ENCODE measurements around the gene PTPRG. TPM values are rescaled to one million over a fixed set of nuclear protein-coding genes. Genes with fewer than 3 reads are reported as not detected.
A peak's percentile ranks its signal among the peaks of the same experiment; 100 is the strongest.

Gene PTPRG
- total and polyA plus RNA-seq, 2 donors: 3.9 to 4.1 TPM

DNA sequence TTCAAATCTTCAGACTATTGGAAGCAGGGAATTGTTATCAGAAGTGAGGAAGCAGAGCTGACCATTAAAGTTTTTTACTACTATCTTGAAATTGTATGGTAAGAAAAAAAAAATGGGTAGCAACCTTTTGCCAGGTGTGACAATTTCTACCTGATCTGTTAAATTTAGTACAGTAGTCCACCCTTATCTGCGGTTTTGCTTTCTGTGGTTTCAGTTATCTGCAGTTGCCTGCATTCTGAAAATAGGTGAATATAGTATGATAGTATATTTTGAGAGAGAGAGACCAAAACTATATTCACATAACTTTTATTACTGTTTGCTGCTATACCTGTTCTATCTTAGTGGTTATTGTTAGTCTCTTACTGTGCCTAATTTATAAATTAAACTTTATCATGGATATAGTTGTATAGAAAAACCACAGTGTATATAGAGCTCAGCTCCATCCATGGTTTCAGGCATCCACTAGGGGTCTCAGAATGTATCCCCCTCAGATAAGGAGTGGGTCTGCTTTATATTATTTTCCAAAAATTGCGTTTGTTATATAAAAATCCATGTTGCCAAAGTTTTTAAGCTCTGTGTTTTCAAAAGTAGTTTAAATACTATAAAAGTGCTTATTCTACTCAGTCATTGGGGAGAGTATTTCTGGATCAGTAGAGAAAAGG lies 69.9 kb downstream of the PTPRG start:
- Histone ChIP-seq H3K27ac (ENCODE audit: low read depth in 1 of 2, low read length in 1 of 2) (no peak overlapping the region), H3K4me1 (ENCODE audit: control insufficient read depth in 2 of 2, insufficient read depth in 2 of 2, low read length in 2 of 2) (no peaks in the 10 kb centered on the region), H3K36me3 (ENCODE audit: control insufficient read depth in 2 of 2, insufficient read depth in 2 of 2, low read length in 1 of 2) (no peaks in the 10 kb centered on the region), H3K4me3 (ENCODE audit: low read length in 2 of 2) (no peak overlapping the region), H3K27me3 (ENCODE audit: control insufficient read depth in 2 of 2, insufficient read depth in 1 of 2, low read length in 1 of 2) (no peaks in the 10 kb centered on the region), H3K9me3 (ENCODE audit: control insufficient read depth in 2 of 2, insufficient read depth in 1 of 2, low read length in 1 of 2) (no peaks in the 10 kb centered on the region)
- WGBS: 85% methylated on average over 2 of the region's 2 CpGs
- no peak for DNase-seq (ENCODE audit: low read depth in 6 of 9, low spot score in 9 of 9)

GRCh38 chr3:61632568-61633175 lies 71.3 kb downstream of the PTPRG start:
- no peaks in the 10 kb centered on the region for H3K9me3 ChIP-seq (ENCODE audit: control insufficient read depth in 2 of 2, insufficient read depth in 1 of 2, low read length in 1 of 2)
- no peak overlapping the region for H3K4me3 ChIP-seq (ENCODE audit: low read length in 2 of 2)
- no peaks in the 10 kb centered on the region for H3K4me1 ChIP-seq (ENCODE audit: control insufficient read depth in 2 of 2, insufficient read depth in 2 of 2, low read length in 2 of 2)
- H3K36me3 ChIP-seq (ENCODE audit: control insufficient read depth in 2 of 2, insufficient read depth in 2 of 2, low read length in 1 of 2): no peaks in the 10 kb centered on the region
- WGBS: 96% methylated on average over 2 of the region's 2 CpGs
- DNase-seq (ENCODE audit: low read depth in 6 of 9, low spot score in 9 of 9): no peak
- no peaks in the 10 kb centered on the region for H3K27me3 ChIP-seq (ENCODE audit: control insufficient read depth in 2 of 2, insufficient read depth in 1 of 2, low read length in 1 of 2)
- H3K27ac ChIP-seq (ENCODE audit: low read depth in 1 of 2, low read length in 1 of 2): no peak overlapping the region

- 77% methylated on average over 3 of the region's 3 CpGs for WGBS
- no peak overlapping the region for H3K4me3 ChIP-seq (ENCODE audit: low read length in 2 of 2)
- no peaks in the 10 kb centered on the region for H3K4me1 ChIP-seq (ENCODE audit: control insufficient read depth in 2 of 2, insufficient read depth in 2 of 2, low read length in 2 of 2)
- H3K36me3 ChIP-seq (ENCODE audit: control insufficient read depth in 2 of 2, insufficient read depth in 2 of 2, low read length in 1 of 2): no peaks in the 10 kb centered on the region
- H3K27ac ChIP-seq (ENCODE audit: low read depth in 1 of 2, low read length in 1 of 2): no peak overlapping the region
- H3K27me3 ChIP-seq (ENCODE audit: control insufficient read depth in 2 of 2, insufficient read depth in 1 of 2, low read length in 1 of 2): no peaks in the 10 kb centered on the region
- no peak for DNase-seq (ENCODE audit: low read depth in 6 of 9, low spot score in 9 of 9)
- no peaks in the 10 kb centered on the region for H3K9me3 ChIP-seq (ENCODE audit: control insufficient read depth in 2 of 2, insufficient read depth in 1 of 2, low read length in 1 of 2)
Observed at GRCh38 chr3:61634678-61635077, 73.3 kb downstream of the PTPRG start.

DNA sequence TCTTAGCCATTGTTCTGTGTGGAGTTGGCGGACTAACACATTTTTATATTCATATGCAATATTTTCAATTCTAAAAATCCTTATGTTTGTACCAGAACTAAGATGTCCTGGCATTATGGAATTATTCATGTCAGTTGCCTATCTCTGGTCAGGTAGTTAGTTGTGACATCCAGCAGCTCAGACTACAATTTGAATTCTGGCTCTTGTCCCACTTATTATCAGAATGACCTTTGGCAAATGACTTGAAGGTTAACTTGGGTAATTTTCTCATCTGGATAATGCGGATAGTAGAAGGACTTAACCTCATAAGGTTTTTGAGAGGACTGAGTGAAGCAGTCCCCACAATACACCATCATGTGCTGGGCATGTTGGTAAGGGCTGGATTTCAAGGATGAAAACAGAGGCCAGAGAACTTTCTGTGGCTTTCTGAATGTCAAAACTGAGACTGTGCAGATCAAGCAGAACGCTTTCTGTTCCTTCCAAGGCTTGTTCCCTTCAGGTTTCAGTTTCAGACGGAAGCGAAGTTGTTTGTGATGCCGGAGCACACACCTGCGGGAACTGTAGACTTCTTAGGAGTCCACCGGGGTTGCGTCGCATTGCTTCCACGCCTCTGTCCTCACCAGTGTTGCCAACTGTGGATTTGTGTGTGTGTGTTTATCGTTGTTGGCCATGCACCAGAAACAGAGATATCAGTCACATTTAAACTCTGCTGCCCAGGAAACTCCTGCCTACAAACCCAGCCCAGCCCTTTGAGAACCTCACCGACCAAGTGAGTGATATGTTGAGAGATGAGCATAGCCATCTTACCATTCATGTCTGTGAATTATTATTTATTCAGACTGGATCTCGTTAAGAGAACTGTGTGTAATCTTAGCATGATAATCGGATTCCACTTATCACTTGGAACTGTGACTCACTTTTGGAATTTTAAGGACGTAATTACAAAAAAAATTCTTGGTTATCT lies 76.0 kb downstream of the PTPRG start:
- no peaks in the 10 kb centered on the region for H3K27me3 ChIP-seq (ENCODE audit: control insufficient read depth in 2 of 2, insufficient read depth in 1 of 2, low read length in 1 of 2)
- 93% methylated on average over 16 of the region's 16 CpGs for WGBS
- no peaks in the 10 kb centered on the region for H3K9me3 ChIP-seq (ENCODE audit: control insufficient read depth in 2 of 2, insufficient read depth in 1 of 2, low read length in 1 of 2)
- no peaks in the 10 kb centered on the region for H3K36me3 ChIP-seq (ENCODE audit: control insufficient read depth in 2 of 2, insufficient read depth in 2 of 2, low read length in 1 of 2)
- peak in 2 of 9 donors; percentile 10 to 36 for DNase-seq (ENCODE audit: low read depth in 6 of 9, low spot score in 9 of 9)
- no peak overlapping the region for H3K4me3 ChIP-seq (ENCODE audit: low read length in 2 of 2)
- no peaks in the 10 kb centered on the region for H3K4me1 ChIP-seq (ENCODE audit: control insufficient read depth in 2 of 2, insufficient read depth in 2 of 2, low read length in 2 of 2)
- H3K27ac ChIP-seq (ENCODE audit: low read depth in 1 of 2, low read length in 1 of 2): no peak overlapping the region

DNA sequence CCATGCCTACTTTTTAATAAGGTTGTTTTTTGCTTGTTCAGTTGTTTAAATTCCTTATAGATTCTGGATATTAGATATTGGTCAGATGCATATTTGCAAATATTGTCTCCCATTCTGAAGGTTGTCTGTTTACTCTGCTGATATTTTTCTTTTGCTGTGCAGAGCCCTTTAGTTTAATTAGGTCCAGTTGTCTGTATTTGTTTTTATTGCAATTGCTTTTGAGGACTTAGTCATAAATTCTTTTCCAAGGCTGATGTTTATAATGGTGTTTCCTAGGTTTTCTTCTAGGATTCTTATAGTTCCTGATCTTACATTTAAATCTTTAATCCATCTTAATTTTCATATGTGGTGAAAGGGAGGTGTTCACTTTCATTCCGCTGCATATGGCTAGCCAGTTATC lies 77.4 kb downstream of the PTPRG start:
- 95% methylated on average over 1 of the region's 1 CpG for WGBS

DNA sequence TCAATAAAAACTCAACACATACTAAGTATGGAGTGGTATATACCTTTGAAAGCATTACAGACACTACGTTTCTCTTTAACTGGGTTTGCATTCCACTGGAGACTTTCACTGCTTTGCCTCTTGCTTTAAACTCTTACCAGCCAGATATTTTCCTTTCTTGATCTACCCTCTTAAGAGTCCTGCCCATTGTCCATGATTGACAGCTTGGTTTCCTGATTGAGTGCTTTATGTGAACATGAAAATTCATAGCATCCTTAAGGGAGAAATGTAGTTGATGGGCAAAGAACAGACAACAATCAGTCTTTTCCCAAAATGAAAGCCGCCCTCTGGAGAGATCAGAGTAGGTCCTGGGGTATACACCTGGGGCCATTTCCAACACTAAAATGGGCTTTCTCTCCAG lies 78.6 kb downstream of the PTPRG start:
- Histone ChIP-seq H3K36me3 (ENCODE audit: control insufficient read depth in 2 of 2, insufficient read depth in 2 of 2, low read length in 1 of 2) (no peaks in the 10 kb centered on the region), H3K27me3 (ENCODE audit: control insufficient read depth in 2 of 2, insufficient read depth in 1 of 2, low read length in 1 of 2) (no peaks in the 10 kb centered on the region), H3K9me3 (ENCODE audit: control insufficient read depth in 2 of 2, insufficient read depth in 1 of 2, low read length in 1 of 2) (no peaks in the 10 kb centered on the region), H3K4me1 (ENCODE audit: control insufficient read depth in 2 of 2, insufficient read depth in 2 of 2, low read length in 2 of 2) (no peaks in the 10 kb centered on the region), H3K27ac (ENCODE audit: low read depth in 1 of 2, low read length in 1 of 2) (no peak overlapping the region), H3K4me3 (ENCODE audit: low read length in 2 of 2) (no peak overlapping the region)
- 87% methylated on average over 2 of the region's 2 CpGs for WGBS
- DNase-seq (ENCODE audit: low read depth in 6 of 9, low spot score in 9 of 9): no peak

More for the DNA sequence above, 77.4 kb downstream of the PTPRG start:
- Histone ChIP-seq H3K9me3 (ENCODE audit: control insufficient read depth in 2 of 2, insufficient read depth in 1 of 2, low read length in 1 of 2) (no peaks in the 10 kb centered on the region), H3K4me3 (ENCODE audit: low read length in 2 of 2) (no peak overlapping the region), H3K27ac (ENCODE audit: low read depth in 1 of 2, low read length in 1 of 2) (no peak overlapping the region), H3K4me1 (ENCODE audit: control insufficient read depth in 2 of 2, insufficient read depth in 2 of 2, low read length in 2 of 2) (no peaks in the 10 kb centered on the region), H3K36me3 (ENCODE audit: control insufficient read depth in 2 of 2, insufficient read depth in 2 of 2, low read length in 1 of 2) (no peaks in the 10 kb centered on the region), H3K27me3 (ENCODE audit: control insufficient read depth in 2 of 2, insufficient read depth in 1 of 2, low read length in 1 of 2) (no peaks in the 10 kb centered on the region)
- DNase-seq (ENCODE audit: low read depth in 6 of 9, low spot score in 9 of 9): no peak

- Histone ChIP-seq H3K4me1 (ENCODE audit: control insufficient read depth in 2 of 2, insufficient read depth in 2 of 2, low read length in 2 of 2) (no peaks in the 10 kb centered on the region), H3K36me3 (ENCODE audit: control insufficient read depth in 2 of 2, insufficient read depth in 2 of 2, low read length in 1 of 2) (no peaks in the 10 kb centered on the region), H3K27ac (ENCODE audit: low read depth in 1 of 2, low read length in 1 of 2) (no peak overlapping the region), H3K9me3 (ENCODE audit: control insufficient read depth in 2 of 2, insufficient read depth in 1 of 2, low read length in 1 of 2) (peaks cover 0 to 3% of the 10 kb centered on the region in 2 donors), H3K4me3 (ENCODE audit: low read length in 2 of 2) (no peak overlapping the region), H3K27me3 (ENCODE audit: control insufficient read depth in 2 of 2, insufficient read depth in 1 of 2, low read length in 1 of 2) (no peaks in the 10 kb centered on the region)
- 96% methylated on average over 2 of the region's 2 CpGs for WGBS
- no peak for DNase-seq (ENCODE audit: low read depth in 6 of 9, low spot score in 9 of 9)
Observed at GRCh38 chr3:61645148-61645547, 83.8 kb downstream of the PTPRG start.

DNA sequence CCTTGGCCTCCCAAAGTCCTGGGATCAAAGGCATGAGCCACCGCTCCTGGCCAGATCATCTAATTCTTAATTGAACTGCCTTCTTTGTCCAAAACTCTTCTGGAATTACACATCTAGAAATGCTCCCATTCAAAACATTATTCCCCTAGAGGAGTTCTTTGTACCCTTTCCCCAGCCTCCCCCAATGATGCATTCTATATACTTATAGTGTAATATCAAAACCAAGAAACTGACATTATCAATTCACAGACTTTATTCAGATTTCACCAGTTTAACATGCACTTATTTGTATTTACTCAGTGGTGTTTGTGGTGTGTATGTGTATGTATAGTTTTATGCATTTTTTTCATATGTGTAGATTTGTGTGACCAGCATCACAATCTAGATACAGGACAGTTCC lies 85.0 kb downstream of the PTPRG start:
- Histone ChIP-seq H3K36me3 (ENCODE audit: control insufficient read depth in 2 of 2, insufficient read depth in 2 of 2, low read length in 1 of 2) (no peaks in the 10 kb centered on the region), H3K27me3 (ENCODE audit: control insufficient read depth in 2 of 2, insufficient read depth in 1 of 2, low read length in 1 of 2) (no peaks in the 10 kb centered on the region)

More for the DNA sequence above, 85.0 kb downstream of the PTPRG start:
- 100% methylated on average over 1 of the region's 1 CpG for WGBS
- peaks cover 0 to 3% of the 10 kb centered on the region in 2 donors for H3K9me3 ChIP-seq (ENCODE audit: control insufficient read depth in 2 of 2, insufficient read depth in 1 of 2, low read length in 1 of 2)
- H3K4me3 ChIP-seq (ENCODE audit: low read length in 2 of 2): no peak overlapping the region
- no peak overlapping the region for H3K27ac ChIP-seq (ENCODE audit: low read depth in 1 of 2, low read length in 1 of 2)
- no peaks in the 10 kb centered on the region for H3K4me1 ChIP-seq (ENCODE audit: control insufficient read depth in 2 of 2, insufficient read depth in 2 of 2, low read length in 2 of 2)
- DNase-seq (ENCODE audit: low read depth in 6 of 9, low spot score in 9 of 9): no peak
